PC-9 (cell line): ENCODE data around the gene ARL3.

Experiments
- CTCF ChIP-seq: fragments of 200-600 bp; sonication (generic); conservative IDR thresholded peaks from 2 replicates; pipeline ENCODE4 v1.6.1; 2017; ENCODE audit warnings: mixed run types, antibody characterized with exemption, mild to moderate bottlenecking, moderate library complexity
- EZH2 ChIP-seq: fragments of 200-600 bp; sonication (generic); IDR thresholded peaks from 2 replicates; pipeline ENCODE4 v1.8.0; 2017; ENCODE audit warnings: antibody characterized with exemption, low read depth

GRCh38 chr10:102735065-102735562, 20.9 kb upstream of the ARL3 start:
- TF ChIP-seq CTCF (no peak), EZH2 (no peak)
